ENCODE data around the gene MYL6. TPM values are rescaled to one million over a fixed set of nuclear protein-coding genes. Genes with fewer than 3 reads are reported as not detected.

Gene MYL6
- total RNA-seq, 1 experiment from 2014 or later, result 640 TPM

GRCh38 chr12:56157201-56158028 is 744 bp upstream of the MYL6 start:
- Histone ChIP-seq H3K9me2 (replicated peaks; ENCODE audit: insufficient read depth, low read length) (no peaks in the 10 kb centered on the region), H4K20me1 (ENCODE audit: insufficient read depth, low read depth, low read length) (peaks cover 8% of the 10 kb centered on the region; the same call in 1 of the 2 replicates), H2AFZ (ENCODE audit: low read length) (peak overlapping the region; percentile 55; the same call in 1 of the 2 replicates), H3K27me3 (ENCODE audit: low read length) (no peaks in the 10 kb centered on the region), H3K4me3 (ENCODE audit: low read length) (peak overlapping the region; percentile 68), H3K36me3 (ENCODE audit: insufficient read depth, low read length) (peaks cover 25% of the 10 kb centered on the region), H3K4me1 (ENCODE audit: low read length) (peaks cover 58% of the 10 kb centered on the region), H3K4me2 (ENCODE audit: low read depth, low read length, poor library complexity, severe bottlenecking) (peak overlapping the region; percentile 77), H3K9me3 (ENCODE audit: low read length) (no peaks in the 10 kb centered on the region), H3K27ac (ENCODE audit: low read length) (peak overlapping the region; percentile 82), H3K9ac (ENCODE audit: low read length) (peak overlapping the region; percentile 80), H3K79me2 (ENCODE audit: low read length) (peaks cover 37% of the 10 kb centered on the region)
- peak; percentile 90 for DNase-seq

DNA sequence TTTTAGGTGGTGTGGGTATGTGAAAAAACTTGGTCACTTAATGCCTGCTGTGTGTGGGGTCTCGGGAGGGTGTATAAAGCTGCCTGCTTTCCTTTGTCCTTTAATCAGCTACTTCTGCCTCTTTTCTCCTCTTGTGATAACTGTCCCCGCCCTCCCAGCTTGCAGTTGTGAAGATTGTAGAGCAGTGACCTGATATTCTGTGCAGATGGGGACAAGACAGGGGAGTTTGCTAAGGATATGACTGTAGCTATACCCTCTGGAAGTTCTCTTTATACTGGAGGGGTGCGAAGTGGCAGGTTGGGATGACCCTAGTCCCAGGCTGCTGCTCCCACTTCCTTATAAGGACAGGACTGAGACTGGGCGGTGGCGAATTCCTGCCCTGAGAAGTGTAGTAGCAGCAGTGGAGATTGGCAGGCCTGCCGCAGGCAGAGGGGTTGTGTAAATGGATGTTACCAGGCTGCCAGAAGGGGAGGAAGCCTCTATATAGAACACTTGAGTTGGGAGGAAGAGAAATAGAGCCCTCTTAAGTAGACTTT is 835 bp downstream of the MYL6 start:
- Histone ChIP-seq H3K9me2 (replicated peaks; ENCODE audit: insufficient read depth, low read length) (no peaks in the 10 kb centered on the region), H4K20me1 (ENCODE audit: insufficient read depth, low read depth, low read length) (peaks cover 8% of the 10 kb centered on the region; the same call in 1 of the 2 replicates), H3K9ac (ENCODE audit: low read length) (peak overlapping the region; percentile 93), H3K4me1 (ENCODE audit: low read length) (peaks cover 56% of the 10 kb centered on the region), H3K79me2 (ENCODE audit: low read length) (peaks cover 27% of the 10 kb centered on the region), H3K27me3 (ENCODE audit: low read length) (no peaks in the 10 kb centered on the region), H2AFZ (ENCODE audit: low read length) (no peak overlapping the region), H3K4me3 (ENCODE audit: low read length) (peak overlapping the region; percentile 84), H3K36me3 (ENCODE audit: insufficient read depth, low read length) (peaks cover 38% of the 10 kb centered on the region), H3K27ac (ENCODE audit: low read length) (peak overlapping the region; percentile 77), H3K4me2 (ENCODE audit: low read depth, low read length, poor library complexity, severe bottlenecking) (peak overlapping the region; percentile 80), H3K9me3 (ENCODE audit: low read length) (no peaks in the 10 kb centered on the region)
- DNase-seq, result peak; percentile 61

DNA sequence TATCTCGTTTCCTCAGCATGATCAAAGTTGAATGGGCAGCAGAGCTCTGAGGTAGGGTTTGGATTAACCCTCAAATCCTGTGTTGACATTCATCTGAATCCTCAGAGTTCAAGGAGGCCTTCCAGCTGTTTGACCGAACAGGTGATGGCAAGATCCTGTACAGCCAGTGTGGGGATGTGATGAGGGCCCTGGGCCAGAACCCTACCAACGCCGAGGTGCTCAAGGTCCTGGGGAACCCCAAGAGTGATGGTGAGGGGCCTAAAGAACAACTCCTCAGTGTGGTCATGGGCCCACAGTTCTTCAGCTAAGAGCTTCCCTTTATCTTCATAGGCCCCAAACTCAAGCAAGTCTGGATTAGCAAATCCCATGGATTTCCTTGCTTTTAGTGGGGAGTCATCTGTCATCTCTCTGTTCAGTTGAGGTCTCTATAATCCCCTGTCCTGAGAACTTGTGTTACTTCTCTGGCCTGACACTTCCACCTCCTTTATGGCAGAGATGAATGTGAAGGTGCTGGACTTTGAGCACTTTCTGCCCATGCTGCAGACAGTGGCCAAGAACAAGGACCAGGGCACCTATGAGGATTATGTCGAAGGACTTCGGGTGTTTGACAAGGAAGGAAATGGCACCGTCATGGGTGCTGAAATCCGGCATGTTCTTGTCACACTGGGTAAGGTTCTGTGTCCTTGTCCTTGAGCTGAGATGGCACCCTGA is 1.5 kb downstream of the MYL6 start:
- DNase-seq, result no peak
- Histone ChIP-seq H3K4me3 (ENCODE audit: low read length) (peak overlapping the region; percentile 84), H3K9me3 (ENCODE audit: low read length) (no peaks in the 10 kb centered on the region), H2AFZ (ENCODE audit: low read length) (no peak overlapping the region), H3K9ac (ENCODE audit: low read length) (peak overlapping the region; percentile 93), H4K20me1 (ENCODE audit: insufficient read depth, low read depth, low read length) (peaks cover 8% of the 10 kb centered on the region; the same call in 1 of the 2 replicates), H3K36me3 (ENCODE audit: insufficient read depth, low read length) (peaks cover 41% of the 10 kb centered on the region), H3K27ac (ENCODE audit: low read length) (peak overlapping the region; percentile 77), H3K9me2 (replicated peaks; ENCODE audit: insufficient read depth, low read length) (no peaks in the 10 kb centered on the region), H3K4me2 (ENCODE audit: low read depth, low read length, poor library complexity, severe bottlenecking) (peak overlapping the region; percentile 80), H3K79me2 (ENCODE audit: low read length) (peaks cover 27% of the 10 kb centered on the region), H3K4me1 (ENCODE audit: low read length) (peaks cover 49% of the 10 kb centered on the region), H3K27me3 (ENCODE audit: low read length) (no peaks in the 10 kb centered on the region)

- Histone ChIP-seq H4K20me1 (ENCODE audit: insufficient read depth, low read depth, low read length) (peaks cover 8% of the 10 kb centered on the region; the same call in 1 of the 2 replicates), H3K9ac (ENCODE audit: low read length) (peak overlapping the region; percentile 93), H3K9me3 (ENCODE audit: low read length) (no peaks in the 10 kb centered on the region), H3K27ac (ENCODE audit: low read length) (peak overlapping the region; percentile 34; the same call in 1 of the 2 replicates), H2AFZ (ENCODE audit: low read length) (no peak overlapping the region), H3K4me3 (ENCODE audit: low read length) (peak overlapping the region; percentile 84), H3K4me2 (ENCODE audit: low read depth, low read length, poor library complexity, severe bottlenecking) (peak overlapping the region; percentile 80), H3K79me2 (ENCODE audit: low read length) (peaks cover 27% of the 10 kb centered on the region), H3K27me3 (ENCODE audit: low read length) (no peaks in the 10 kb centered on the region), H3K9me2 (replicated peaks; ENCODE audit: insufficient read depth, low read length) (no peaks in the 10 kb centered on the region), H3K36me3 (ENCODE audit: insufficient read depth, low read length) (peaks cover 45% of the 10 kb centered on the region), H3K4me1 (ENCODE audit: low read length) (peaks cover 49% of the 10 kb centered on the region)
- DNase-seq, result no peak
Measured at GRCh38 chr12:56160193-56160763, 2.1 kb downstream of the MYL6 start.

DNA sequence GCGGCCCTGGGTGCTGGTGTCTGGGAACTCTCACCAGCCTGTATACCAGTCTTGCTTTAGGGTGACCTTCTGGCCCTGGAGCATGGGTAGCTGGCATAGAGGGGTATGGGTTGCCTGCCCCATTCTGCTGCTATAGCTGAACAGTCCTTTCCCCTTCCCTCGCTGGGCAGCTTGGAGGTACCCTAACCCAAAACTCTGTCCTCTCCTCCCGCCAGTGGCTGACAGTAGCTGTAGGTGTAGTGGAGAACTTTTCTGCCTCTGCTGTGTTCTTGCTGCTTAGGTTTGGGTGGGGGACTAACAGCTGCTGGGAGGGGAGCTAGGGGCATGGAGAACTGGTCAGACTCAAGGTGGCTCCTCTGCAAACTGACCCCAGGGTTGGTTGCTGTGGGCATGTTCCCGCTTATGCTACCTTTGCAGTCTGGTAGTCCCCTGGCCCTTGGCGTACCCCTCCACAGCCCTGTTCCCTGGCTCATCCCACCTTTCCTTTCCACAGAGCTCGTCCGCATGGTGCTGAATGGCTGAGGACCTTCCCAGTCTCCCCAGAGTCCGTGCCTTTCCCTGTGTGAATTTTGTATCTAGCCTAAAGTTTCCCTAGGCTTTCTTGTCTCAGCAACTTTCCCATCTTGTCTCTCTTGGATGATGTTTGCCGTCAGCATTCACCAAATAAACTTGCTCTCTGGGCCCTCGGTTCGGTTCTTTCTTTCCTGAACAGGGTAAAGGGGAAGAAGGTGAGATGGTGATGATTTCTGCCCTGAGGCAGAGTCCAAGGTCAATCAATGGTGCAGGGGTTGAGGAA is 2.9 kb downstream of the MYL6 start:
- H3K9ac ChIP-seq (ENCODE audit: low read length), result peak overlapping the region; percentile 93
- no peaks in the 10 kb centered on the region for H3K9me2 ChIP-seq (replicated peaks; ENCODE audit: insufficient read depth, low read length)
- H3K79me2 ChIP-seq (ENCODE audit: low read length), result peaks cover 27% of the 10 kb centered on the region
- no peaks in the 10 kb centered on the region for H3K27me3 ChIP-seq (ENCODE audit: low read length)
- peaks cover 49% of the 10 kb centered on the region for H3K4me1 ChIP-seq (ENCODE audit: low read length)
- peak overlapping the region; percentile 80 for H3K4me2 ChIP-seq (ENCODE audit: low read depth, low read length, poor library complexity, severe bottlenecking)
- H3K36me3 ChIP-seq (ENCODE audit: insufficient read depth, low read length), result peaks cover 49% of the 10 kb centered on the region
- H3K27ac ChIP-seq (ENCODE audit: low read length), result peak overlapping the region; percentile 34; the same call in 1 of the 2 replicates
- H2AFZ ChIP-seq (ENCODE audit: low read length), result no peak overlapping the region
- H3K9me3 ChIP-seq (ENCODE audit: low read length), result no peaks in the 10 kb centered on the region
- H3K4me3 ChIP-seq (ENCODE audit: low read length), result peak overlapping the region; percentile 84; the same call in 1 of the 2 replicates
- H4K20me1 ChIP-seq (ENCODE audit: insufficient read depth, low read depth, low read length), result peaks cover 8% of the 10 kb centered on the region; the same call in 1 of the 2 replicates
- no peak for DNase-seq

DNA sequence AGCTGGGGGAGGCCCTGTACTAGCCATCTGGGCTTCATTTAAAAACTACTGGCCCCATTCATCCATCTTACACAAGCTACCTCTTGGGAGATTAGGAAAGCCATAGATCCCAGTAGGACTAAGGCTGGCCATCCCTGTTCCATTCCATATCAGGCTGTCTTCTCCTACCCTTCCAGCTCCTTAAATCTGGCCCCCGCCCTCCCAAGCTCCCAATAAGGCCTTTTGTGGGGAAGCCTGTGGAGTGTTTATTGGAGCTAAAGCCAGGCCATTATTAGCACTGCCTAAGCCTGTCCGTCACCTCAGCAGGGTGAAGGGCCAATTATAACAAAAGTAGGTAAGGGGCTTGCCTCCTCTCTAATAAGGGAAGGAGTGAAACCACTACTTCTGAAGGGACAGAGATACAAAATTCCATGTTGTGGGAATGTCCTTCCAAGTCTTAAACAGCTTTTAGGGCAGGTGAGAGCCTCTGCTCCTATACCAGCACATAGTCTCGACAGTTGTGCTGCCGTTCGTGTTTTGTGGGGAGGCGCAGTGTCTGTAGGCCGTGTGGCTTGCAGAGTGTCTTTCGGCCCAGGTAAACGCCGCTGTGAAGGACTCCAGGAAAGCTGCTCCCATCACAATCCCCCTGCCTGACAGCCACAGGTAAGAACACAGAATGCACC is 3.7 kb downstream of the MYL6 start:
- Histone ChIP-seq H2AFZ (ENCODE audit: low read length) (no peak overlapping the region), H3K27ac (ENCODE audit: low read length) (no peak overlapping the region), H3K79me2 (ENCODE audit: low read length) (peaks cover 27% of the 10 kb centered on the region), H4K20me1 (ENCODE audit: insufficient read depth, low read depth, low read length) (peaks cover 8% of the 10 kb centered on the region; the same call in 1 of the 2 replicates), H3K9me3 (ENCODE audit: low read length) (no peaks in the 10 kb centered on the region), H3K27me3 (ENCODE audit: low read length) (no peaks in the 10 kb centered on the region), H3K4me2 (ENCODE audit: low read depth, low read length, poor library complexity, severe bottlenecking) (no peak overlapping the region), H3K4me3 (ENCODE audit: low read length) (no peak overlapping the region), H3K9ac (ENCODE audit: low read length) (no peak overlapping the region), H3K4me1 (ENCODE audit: low read length) (peaks cover 47% of the 10 kb centered on the region), H3K36me3 (ENCODE audit: insufficient read depth, low read length) (peaks cover 49% of the 10 kb centered on the region), H3K9me2 (replicated peaks; ENCODE audit: insufficient read depth, low read length) (no peaks in the 10 kb centered on the region)
- no peak for DNase-seq
